HG02759 (cell line): ENCODE results near the gene FAM120B.
"Not testable (repeated sequence)": the region's sequence is repeated elsewhere in the genome, so short reads cannot be mapped to it uniquely, and the experiment has no call there.

ENCODE experiments used
- ATAC-seq: cut with Tn5 transposase; IDR thresholded peaks from one replicate; pipeline ENCODE4 v1.9.1; 2021; ENCODE audit warnings: mild to moderate bottlenecking, moderate library complexity; ENCODE audit not compliant: unreplicated experiment

Gene FAM120B

GRCh38 chr6:170375661-170376060 lies 69.1 kb downstream of the FAM120B start:
- no peak for ATAC-seq

- ATAC-seq = no peak
Observed at GRCh38 chr6:170376386-170377043, 70.0 kb downstream of the FAM120B start.

- ATAC-seq = no peak
Observed at GRCh38 chr6:170378502-170378901, 71.9 kb downstream of the FAM120B start.

GRCh38 chr6:170381562-170381961 lies 75.0 kb downstream of the FAM120B start:
- no peak for ATAC-seq

- ATAC-seq = no peak
Observed at GRCh38 chr6:170383466-170384035, 77.0 kb downstream of the FAM120B start.

- no peak for ATAC-seq
Observed at GRCh38 chr6:170385506-170385905, 78.9 kb downstream of the FAM120B start.

GRCh38 chr6:170388113-170388512 lies 81.6 kb downstream of the FAM120B start:
- no peak for ATAC-seq

- ATAC-seq = no peak
Observed at GRCh38 chr6:170393033-170393432, 86.5 kb downstream of the FAM120B start.

- ATAC-seq = no peak
Observed at GRCh38 chr6:170393807-170394399, 87.3 kb downstream of the FAM120B start.

- no peak for ATAC-seq
Observed at GRCh38 chr6:170394980-170395379, 88.4 kb downstream of the FAM120B start.

GRCh38 chr6:170398743-170399369 lies 92.3 kb downstream of the FAM120B start:
- not testable (repeated sequence) for ATAC-seq

- not testable (repeated sequence) for ATAC-seq
Observed at GRCh38 chr6:170399955-170400558, 93.5 kb downstream of the FAM120B start.

- no peak for ATAC-seq
Observed at GRCh38 chr6:170402318-170403040, 95.9 kb downstream of the FAM120B start.

- no peak for ATAC-seq
Observed at GRCh38 chr6:170403451-170403850, 96.9 kb downstream of the FAM120B start.

GRCh38 chr6:170404036-170404435 lies 97.5 kb downstream of the FAM120B start:
- ATAC-seq = no peak

- ATAC-seq = no peak
Observed at GRCh38 chr6:170404697-170405096, 98.1 kb downstream of the FAM120B start.

GRCh38 chr6:170405311-170405975 lies 98.9 kb downstream of the FAM120B start:
- no peak for ATAC-seq

GRCh38 chr6:170407200-170407599 lies 100.6 kb downstream of the FAM120B start:
- no peak for ATAC-seq

GRCh38 chr6:170407932-170408331 lies 101.4 kb downstream of the FAM120B start:
- ATAC-seq = no peak

GRCh38 chr6:170409746-170410145 lies 103.2 kb downstream of the FAM120B start:
- ATAC-seq = not testable (repeated sequence)
